22Rv1 (cell line): Measurements from ENCODE around the gene ANKRD13A.

Experiments
- H3K27ac ChIP-seq: fragments of 450-650 bp; 2 replicates; pipeline ENCODE4 v1.5.1; 2017
- ZFX ChIP-seq: fragments of 450-650 bp; IDR thresholded peaks from 2 replicates; pipeline ENCODE4 v1.6.1; 2017; ENCODE audit warnings: antibody characterized with exemption, borderline replicate concordance
- TF ChIP-seq, protein P1 (sequence below): fragments of 450-650 bp; IDR thresholded peaks from 2 replicates; pipeline ENCODE4 v1.5.1; 2017; ENCODE audit warnings: mild to moderate bottlenecking

The ANKRD13A gene

DNA sequence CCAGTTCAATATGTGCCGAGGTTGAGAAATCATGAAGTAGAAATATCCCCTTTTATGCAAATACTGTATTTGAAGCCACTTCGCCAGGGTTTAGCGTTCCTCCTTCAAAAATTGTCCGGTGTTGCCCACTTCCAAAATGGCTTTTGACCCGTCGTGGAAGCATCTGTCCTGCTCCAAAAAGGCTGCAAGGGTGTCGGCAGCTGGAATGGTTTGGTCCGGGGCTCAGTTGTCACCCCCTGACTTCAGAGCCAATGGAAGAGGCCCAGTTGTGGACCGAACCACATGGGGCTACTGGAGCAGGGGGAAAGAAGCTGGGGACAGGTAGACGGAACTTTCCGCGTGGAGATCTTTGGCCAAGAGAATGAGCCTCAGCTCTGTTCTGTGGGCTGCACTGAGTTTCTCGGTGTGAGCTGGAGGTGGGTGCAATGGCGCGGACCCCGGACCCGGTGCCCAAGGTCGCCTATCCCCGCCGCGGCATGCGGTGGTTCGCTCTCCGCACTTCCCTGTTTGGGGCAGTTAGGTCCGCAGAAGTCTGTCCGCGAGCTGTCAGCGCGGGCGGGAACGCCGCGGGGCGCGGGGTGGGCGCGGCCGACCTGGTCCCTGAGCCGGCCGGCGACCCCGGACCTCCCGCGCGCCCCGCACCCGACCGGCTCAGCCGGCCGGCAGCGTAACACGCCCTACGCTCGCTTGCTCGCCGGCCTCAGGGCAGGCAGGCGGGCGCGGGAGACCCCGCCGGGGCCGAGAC lies at the start of gene ANKRD13A:
Gene ANKRD13A, plus strand, starts transcription at position 527 of the 745 bp plus-strand sequence. CDS start 259 bp downstream, outside the sequence.
- H3K27ac ChIP-seq = peak within 1 kb of the TSS; percentile 64
- TF ChIP-seq, protein P1, sequence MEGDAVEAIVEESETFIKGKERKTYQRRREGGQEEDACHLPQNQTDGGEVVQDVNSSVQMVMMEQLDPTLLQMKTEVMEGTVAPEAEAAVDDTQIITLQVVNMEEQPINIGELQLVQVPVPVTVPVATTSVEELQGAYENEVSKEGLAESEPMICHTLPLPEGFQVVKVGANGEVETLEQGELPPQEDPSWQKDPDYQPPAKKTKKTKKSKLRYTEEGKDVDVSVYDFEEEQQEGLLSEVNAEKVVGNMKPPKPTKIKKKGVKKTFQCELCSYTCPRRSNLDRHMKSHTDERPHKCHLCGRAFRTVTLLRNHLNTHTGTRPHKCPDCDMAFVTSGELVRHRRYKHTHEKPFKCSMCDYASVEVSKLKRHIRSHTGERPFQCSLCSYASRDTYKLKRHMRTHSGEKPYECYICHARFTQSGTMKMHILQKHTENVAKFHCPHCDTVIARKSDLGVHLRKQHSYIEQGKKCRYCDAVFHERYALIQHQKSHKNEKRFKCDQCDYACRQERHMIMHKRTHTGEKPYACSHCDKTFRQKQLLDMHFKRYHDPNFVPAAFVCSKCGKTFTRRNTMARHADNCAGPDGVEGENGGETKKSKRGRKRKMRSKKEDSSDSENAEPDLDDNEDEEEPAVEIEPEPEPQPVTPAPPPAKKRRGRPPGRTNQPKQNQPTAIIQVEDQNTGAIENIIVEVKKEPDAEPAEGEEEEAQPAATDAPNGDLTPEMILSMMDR = no peak
- no peak for TF ChIP-seq ZFX

DNA sequence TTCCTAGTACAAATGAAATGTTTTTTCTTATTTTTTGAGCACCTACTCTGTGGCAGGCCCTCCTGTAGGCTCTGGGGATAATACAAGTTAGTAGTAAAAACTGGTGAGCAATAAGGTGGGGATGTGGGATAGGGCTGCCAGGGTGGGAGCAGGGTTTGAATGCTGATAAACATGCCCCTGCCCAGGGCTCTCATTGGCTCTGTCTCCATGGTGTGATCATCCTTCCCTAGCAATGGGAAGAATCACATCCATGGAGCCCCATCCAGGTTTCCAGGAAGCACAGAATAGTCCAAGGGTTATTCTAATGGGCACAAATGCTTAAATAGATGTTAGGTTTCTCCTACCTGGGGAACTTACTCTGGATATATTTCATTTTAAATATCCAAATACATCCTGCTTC lies 48.6 kb upstream of the ANKRD13A start:
- no peak for TF ChIP-seq ZFX
- TF ChIP-seq, protein P1 = no peak
- no peak overlapping the region for H3K27ac ChIP-seq

DNA sequence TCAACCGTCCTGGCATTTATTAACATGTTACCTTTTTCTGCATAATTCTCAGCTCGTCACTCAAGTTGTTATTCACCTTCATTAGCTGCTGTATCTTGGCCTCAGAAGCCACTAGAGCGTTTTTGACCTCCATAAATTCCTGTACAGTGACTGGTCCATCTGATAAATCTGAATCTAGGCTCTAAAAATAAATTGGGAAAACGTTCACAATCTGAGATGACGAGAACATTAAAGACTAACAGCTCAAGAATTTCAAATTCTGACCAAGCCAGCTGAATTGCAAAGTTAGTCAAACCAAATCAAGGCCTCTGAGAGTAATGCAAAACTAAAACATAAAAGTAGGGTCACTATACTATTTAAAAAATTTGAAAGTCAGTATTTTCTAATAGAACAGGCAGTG lies 48.1 kb upstream of the ANKRD13A start:
- no peak for TF ChIP-seq ZFX
- TF ChIP-seq, protein P1 = no peak
- no peak overlapping the region for H3K27ac ChIP-seq

DNA sequence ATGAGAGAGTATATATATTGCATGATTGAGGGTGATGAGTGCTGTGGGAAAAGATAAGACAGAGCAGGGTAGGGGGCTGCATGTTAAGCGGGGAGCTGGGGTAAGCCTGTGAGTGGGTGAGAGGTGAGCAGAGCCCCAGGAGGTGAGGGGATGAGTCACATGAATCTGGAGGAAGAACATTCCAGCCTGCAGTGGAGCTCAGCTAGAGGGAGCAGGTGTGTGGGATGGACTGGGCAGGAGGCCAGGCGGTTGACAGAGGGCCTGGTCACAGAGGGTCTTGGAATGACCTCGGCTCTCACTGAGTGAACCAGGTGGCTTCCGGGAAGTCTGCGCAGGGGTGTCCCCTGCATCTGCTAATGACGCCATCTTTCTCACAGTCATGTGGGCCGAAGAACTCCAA lies 47.5 kb upstream of the ANKRD13A start:
- TF ChIP-seq ZFX = no peak
- TF ChIP-seq, protein P1 = no peak
- no peak overlapping the region for H3K27ac ChIP-seq

DNA sequence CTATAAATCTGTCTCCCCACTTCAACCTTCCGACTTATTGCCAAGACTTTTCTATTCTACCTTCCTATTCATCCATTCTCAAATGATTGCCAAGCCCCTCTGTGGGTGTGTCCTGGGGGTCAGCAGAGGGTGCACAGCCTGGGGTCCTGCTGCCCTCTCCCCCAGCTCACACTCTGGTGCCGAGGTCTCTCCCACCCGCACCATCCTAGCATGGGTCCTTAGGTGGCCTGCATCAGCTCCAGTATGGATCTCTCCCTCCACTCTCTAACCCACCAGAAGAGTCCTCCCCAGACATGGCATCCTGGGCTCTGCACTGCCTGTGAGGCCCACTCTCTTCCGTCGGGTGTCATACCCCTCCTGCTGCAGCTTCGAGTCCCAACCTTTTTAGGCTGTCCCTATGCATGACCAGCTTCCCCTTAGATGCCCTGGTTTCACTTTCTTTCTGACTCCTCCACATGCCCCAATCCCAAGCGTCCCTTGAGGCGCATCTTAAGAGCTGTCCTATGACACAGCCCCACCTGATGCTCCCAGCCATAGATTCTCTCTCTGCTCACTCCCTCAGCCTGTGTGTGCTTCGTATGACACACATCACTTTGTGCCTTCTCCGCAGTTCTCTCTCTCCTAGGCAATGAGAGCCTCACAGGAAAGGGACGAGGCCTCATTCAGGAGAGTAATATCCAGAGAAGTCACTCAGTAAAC lies 46.9 kb upstream of the ANKRD13A start:
- H3K27ac ChIP-seq = no peak overlapping the region
- TF ChIP-seq ZFX = no peak
- TF ChIP-seq, protein P1 = no peak

DNA sequence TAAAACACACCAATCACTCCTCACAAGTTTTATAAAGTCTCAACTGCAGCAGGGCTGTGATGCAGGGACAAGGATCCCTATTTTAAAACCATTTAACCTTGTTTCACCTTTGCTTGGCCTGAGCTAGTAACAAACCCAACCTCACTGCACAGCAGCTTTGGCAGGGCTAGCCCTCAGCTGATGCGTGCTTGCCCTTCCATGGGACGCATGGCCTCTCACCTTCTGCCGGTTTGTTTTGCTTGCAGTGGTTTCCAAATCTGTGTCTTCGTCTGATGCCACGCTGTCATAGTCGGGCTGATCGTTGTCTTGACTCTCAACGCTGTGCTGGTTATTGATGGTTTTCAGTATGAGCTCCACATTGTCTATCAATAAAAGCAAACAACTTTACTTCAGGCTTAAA lies 46.4 kb upstream of the ANKRD13A start:
- no peak overlapping the region for H3K27ac ChIP-seq
- TF ChIP-seq, protein P1 = no peak
- TF ChIP-seq ZFX = no peak

DNA sequence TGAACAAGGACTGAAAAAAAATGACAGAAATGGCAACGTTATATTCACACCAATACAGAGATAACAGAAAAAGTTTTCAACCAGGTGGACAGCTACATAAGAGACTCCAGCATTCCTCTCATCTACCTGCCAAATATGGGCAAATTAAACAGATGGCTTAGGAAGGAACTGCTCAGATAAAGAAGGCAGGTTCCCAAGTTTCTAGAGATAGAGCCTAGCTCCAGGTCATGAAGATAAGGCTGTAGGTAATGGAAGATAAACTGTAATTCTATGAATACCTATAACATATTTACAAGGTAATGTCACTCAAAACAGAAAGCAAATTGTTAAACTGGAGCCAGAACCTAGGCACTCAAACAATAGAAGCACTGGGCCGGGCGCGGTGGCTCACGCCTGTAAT lies 45.6 kb upstream of the ANKRD13A start:
- TF ChIP-seq, protein P1 = no peak
- TF ChIP-seq ZFX = no peak
- no peak overlapping the region for H3K27ac ChIP-seq
